Stomach (tissue), 9 donors: ENCODE data around the gene INPP5A. TPM values are rescaled to one million over a fixed set of nuclear protein-coding genes. Genes with fewer than 3 reads are reported as not detected.

Experiments
- DNase-seq, 2 donors: peaks; one replicate each; pipeline versions ENCODE4 v3.0.0 to v3.0.0-alpha.2; 2013 to 2019
- H3K27ac ChIP-seq, 5 donors: fragments of 200-600 bp in 4 of 5; sonication (generic) in 4 of 5; one replicate each; pipeline ENCODE4 v1.5.1; 2013 to 2019; ENCODE audit warnings: mild to moderate bottlenecking in 1 of 5, moderate library complexity in 1 of 5
- H3K27me3 ChIP-seq, 3 donors: fragments of 200-600 bp; sonication (generic); one replicate each; pipeline ENCODE4 v1.5.1; 2017 to 2019; ENCODE audit warnings: mixed run types in 1 of 3
- H3K36me3 ChIP-seq, 4 donors: fragments of 200-600 bp; sonication (generic); 1 replicate in 3 of 4; 2 replicates in 1 of 4; pipeline ENCODE4 v1.5.1; 2016 to 2019
- H3K4me1 ChIP-seq, 4 donors: fragments of 200-600 bp; sonication (generic); one replicate each; pipeline ENCODE4 v1.5.1; 2016 to 2019
- H3K4me3 ChIP-seq, 4 donors: fragments of 200-600 bp; sonication (generic) in 3 of 4; one replicate each; pipeline ENCODE4 v1.5.1; 2016 to 2019; ENCODE audit warnings: mild to moderate bottlenecking in 1 of 4
- H3K9me3 ChIP-seq, 4 donors: fragments of 200-600 bp; sonication (generic); one replicate each; pipeline ENCODE4 v1.5.1; 2016 to 2019
- EP300 ChIP-seq: sonication (generic); formaldehyde crosslinking; IDR thresholded peaks from one replicate; pipeline ENCODE4 v1.6.1; 2017; ENCODE audit warnings: antibody characterized with exemption
- POLR2A ChIP-seq, 4 donors: fragments of 450-650 bp; IDR thresholded peaks; one replicate each; pipeline ENCODE4 v1.6.1; 2016; ENCODE audit warnings: antibody characterized with exemption in 4 of 4, control low read depth in 2 of 4, mild to moderate bottlenecking in 1 of 4, moderate library complexity in 1 of 4
- POLR2AphosphoS5 ChIP-seq, 3 donors: sonication (generic); formaldehyde crosslinking; IDR thresholded peaks; one replicate each; pipeline ENCODE4 v1.6.1; 2016; ENCODE audit warnings: antibody characterized with exemption in 3 of 3
- WGBS, 5 donors: extraction: QIAGEN DNeasy Blood & Tissue Kit in 3 of 5; methylation state at CpG; one replicate each; pipeline versions ENCODE4 v1.1.5 to v1.1.7; 2013 to 2018; 5-methylcytosine and 5-hydroxymethylcytosine counted together
- intact Hi-C: fragments of 100-400 bp; cut with DNase I; formaldehyde crosslinking; loops from one replicate; pipeline ENCODE4 v1.15.1; 2023; ENCODE audit warnings: low total_unique reads
- polyA plus RNA-seq, 3 donors: library from polyadenylated mRNA; stranded (reverse); fragments of 200-250 nt; gene quantifications; one replicate each; pipeline ENCODE4 v1.2.3, GENCODE V29; 2013
- total RNA-seq, 5 donors: library from RNA; depleted of rRNA; stranded (reverse); fragments of >200 nt; gene quantifications; one replicate each; pipeline versions ENCODE4 v1.1.0 to v1.2.3, GENCODE V29; 2014 to 2016
- TF ChIP-seq, protein P1 (sequence below), 7 experiments: fragments of 450-650 bp in 4 of 7; fragments of 200-600 bp in 3 of 7; sonication (generic) in 3 of 7; IDR thresholded peaks; one replicate each; pipeline ENCODE4 v1.5.1; 2016 to 2019; ENCODE audit warnings: antibody characterized with exemption in 7 of 7, control low read depth in 2 of 7, mild to moderate bottlenecking in 1 of 7
- donor health status: healthy with polysubstance abuse.
- donor health status: Bipolar disorder and iron deficiency.
- donor health status: healthy.

INPP5A gene
- total and polyA plus RNA-seq, 8 donors = 17.2 to 72.3 (median 31.0) TPM

DNA sequence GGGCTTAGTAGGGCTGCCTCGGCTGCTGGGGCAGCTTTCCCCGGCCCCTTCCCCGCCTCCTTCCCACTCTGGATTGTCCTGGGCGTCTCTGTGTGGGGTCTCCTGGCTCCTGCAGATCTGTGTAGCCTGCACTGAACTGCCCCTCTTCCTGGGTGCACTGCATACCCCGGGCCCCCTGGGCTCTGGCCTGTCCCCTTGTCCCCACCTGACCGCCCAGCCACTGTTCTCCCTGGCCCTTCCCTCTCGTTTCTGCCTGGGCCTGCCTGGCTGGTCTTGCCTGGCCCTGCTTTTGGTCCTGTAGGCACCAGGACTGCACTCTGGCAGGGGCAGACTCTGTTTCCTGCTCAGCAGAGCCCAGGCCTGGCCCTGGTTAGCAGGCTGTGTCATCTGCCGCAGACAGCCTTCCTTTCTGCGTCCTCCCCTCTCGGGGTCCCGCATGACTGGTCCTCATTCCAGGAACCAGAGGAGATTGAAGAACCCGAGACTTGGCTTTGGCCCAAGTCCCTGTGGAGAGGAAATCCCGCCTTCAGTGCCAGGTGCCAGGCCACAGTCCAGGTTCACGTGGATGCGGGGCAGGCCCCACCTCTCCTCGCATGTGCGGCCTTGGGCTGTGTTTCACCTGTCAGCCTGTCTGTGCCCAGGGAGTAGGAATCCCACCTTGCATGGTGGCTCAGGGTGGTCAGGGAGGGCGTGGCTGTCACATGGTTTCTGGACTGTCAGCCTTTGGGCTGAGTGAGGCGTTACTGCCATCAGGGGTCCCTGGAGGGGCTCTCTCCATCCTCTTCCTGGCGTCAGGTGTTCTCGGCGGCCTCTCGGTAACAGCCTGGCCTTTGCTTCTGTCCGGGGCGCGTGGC is 9.2 kb downstream of the INPP5A start:
- no peak for TF ChIP-seq EP300
- TF ChIP-seq POLR2A (IDR thresholded peaks at IDR 0.05) = no peak
- TF ChIP-seq POLR2AphosphoS5 (IDR thresholded peaks at IDR 0.05) = no peak
- TF ChIP-seq, protein P1, sequence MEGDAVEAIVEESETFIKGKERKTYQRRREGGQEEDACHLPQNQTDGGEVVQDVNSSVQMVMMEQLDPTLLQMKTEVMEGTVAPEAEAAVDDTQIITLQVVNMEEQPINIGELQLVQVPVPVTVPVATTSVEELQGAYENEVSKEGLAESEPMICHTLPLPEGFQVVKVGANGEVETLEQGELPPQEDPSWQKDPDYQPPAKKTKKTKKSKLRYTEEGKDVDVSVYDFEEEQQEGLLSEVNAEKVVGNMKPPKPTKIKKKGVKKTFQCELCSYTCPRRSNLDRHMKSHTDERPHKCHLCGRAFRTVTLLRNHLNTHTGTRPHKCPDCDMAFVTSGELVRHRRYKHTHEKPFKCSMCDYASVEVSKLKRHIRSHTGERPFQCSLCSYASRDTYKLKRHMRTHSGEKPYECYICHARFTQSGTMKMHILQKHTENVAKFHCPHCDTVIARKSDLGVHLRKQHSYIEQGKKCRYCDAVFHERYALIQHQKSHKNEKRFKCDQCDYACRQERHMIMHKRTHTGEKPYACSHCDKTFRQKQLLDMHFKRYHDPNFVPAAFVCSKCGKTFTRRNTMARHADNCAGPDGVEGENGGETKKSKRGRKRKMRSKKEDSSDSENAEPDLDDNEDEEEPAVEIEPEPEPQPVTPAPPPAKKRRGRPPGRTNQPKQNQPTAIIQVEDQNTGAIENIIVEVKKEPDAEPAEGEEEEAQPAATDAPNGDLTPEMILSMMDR (IDR thresholded peaks at IDR 0.05) = no peak
- H3K36me3 ChIP-seq = peaks cover 0 to 16% (median 0%) of the 10 kb centered on the region in 4 donors
- H3K4me1 ChIP-seq = peaks cover 41 to 95% (median 73%) of the 10 kb centered on the region in 4 donors
- no peaks in the 10 kb centered on the region for H3K9me3 ChIP-seq
- H3K4me3 ChIP-seq = no peak overlapping the region
- peak overlapping the region in 2 of 5 donors; percentile 0 to 6 for H3K27ac ChIP-seq
- WGBS, 5 donors = 59 to 77% (median 72%) methylated on average over 17 to 26 of the region's 26 CpGs
- peak in 1 of 2 donors; percentile 52 for DNase-seq
- H3K27me3 ChIP-seq = no peaks in the 10 kb centered on the region
- intact Hi-C loops = no loop called here

GRCh38 chr10:132547421-132547861 is 9.9 kb downstream of the INPP5A start:
- DNase-seq = no peak
- TF ChIP-seq EP300 = no peak
- TF ChIP-seq, protein P1 (IDR thresholded peaks at IDR 0.05) = no peak
- no peak for TF ChIP-seq POLR2A (IDR thresholded peaks at IDR 0.05)
- no peak for TF ChIP-seq POLR2AphosphoS5 (IDR thresholded peaks at IDR 0.05)
- Histone ChIP-seq H3K36me3 (peaks cover 0 to 16% (median 0%) of the 10 kb centered on the region in 4 donors), H3K4me3 (no peak overlapping the region), H3K9me3 (no peaks in the 10 kb centered on the region), H3K27ac (no peak overlapping the region), H3K4me1 (peaks cover 38 to 94% (median 70%) of the 10 kb centered on the region in 4 donors), H3K27me3 (no peaks in the 10 kb centered on the region)
- intact Hi-C loops = no loop called here
- WGBS, 5 donors = 85 to 94% (median 87%) methylated on average over 16 to 22 of the region's 22 CpGs

DNA sequence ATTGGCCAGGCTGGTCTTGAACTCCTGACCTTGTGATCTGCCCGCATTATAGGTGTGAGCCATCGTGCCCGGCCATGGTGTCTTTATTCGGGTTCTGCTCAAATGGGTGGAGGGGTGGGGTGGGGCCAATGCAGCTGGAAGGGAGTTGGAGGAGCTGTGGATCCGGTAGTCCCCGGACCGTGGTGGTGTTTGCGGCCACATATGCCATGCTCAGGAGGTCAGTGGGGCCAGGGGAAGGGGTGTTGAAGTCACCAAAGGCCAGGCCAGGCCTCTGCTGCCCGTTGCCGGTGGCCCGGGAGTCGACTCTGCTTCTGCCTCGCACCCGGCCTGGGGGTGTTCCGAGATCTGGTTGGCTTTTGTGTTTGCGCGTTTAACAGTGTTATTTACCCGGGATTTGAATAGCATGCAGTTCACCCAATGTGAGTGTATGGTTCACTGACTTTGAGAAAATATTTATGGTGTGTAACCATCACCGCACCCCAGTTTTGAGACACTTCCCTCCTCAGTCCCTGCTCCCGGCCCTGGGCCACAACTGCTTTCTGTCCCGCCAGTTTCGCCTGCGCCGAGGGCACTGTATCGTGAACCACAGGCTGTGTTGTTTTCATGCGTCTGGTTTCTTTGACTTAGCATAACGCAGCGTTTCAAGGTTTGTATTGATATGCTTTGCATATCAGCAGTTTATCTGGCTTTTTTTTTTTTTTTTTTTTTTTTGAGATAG is 10.7 kb downstream of the INPP5A start:
- Histone ChIP-seq H3K27ac (no peak overlapping the region), H3K36me3 (peaks cover 0 to 8% (median 0%) of the 10 kb centered on the region in 4 donors), H3K9me3 (no peaks in the 10 kb centered on the region), H3K4me1 (peaks cover 38 to 86% (median 67%) of the 10 kb centered on the region in 4 donors), H3K27me3 (no peaks in the 10 kb centered on the region), H3K4me3 (no peak overlapping the region)
- intact Hi-C loops = no loop called here
- WGBS, 5 donors = 74 to 84% (median 83%) methylated on average over 28 of the region's 28 CpGs
- DNase-seq = peak in 1 of 2 donors; percentile 24
- TF ChIP-seq EP300 = no peak
- TF ChIP-seq, protein P1 (IDR thresholded peaks at IDR 0.05) = no peak
- no peak for TF ChIP-seq POLR2AphosphoS5 (IDR thresholded peaks at IDR 0.05)
- no peak for TF ChIP-seq POLR2A (IDR thresholded peaks at IDR 0.05)

- DNase-seq = peak in 1 of 2 donors; percentile 24
- no peak overlapping the region for H3K27ac ChIP-seq
- WGBS, 5 donors = 79 to 91% (median 90%) methylated on average over 11 to 14 of the region's 14 CpGs
- H3K9me3 ChIP-seq = no peaks in the 10 kb centered on the region
- peaks cover 35 to 86% (median 69%) of the 10 kb centered on the region in 4 donors for H3K4me1 ChIP-seq
- intact Hi-C loops = no loop called here
- no peaks in the 10 kb centered on the region for H3K27me3 ChIP-seq
- TF ChIP-seq, protein P1 (IDR thresholded peaks at IDR 0.05) = no peak
- TF ChIP-seq POLR2AphosphoS5 (IDR thresholded peaks at IDR 0.05) (no peak), POLR2A (IDR thresholded peaks at IDR 0.05) (no peak)
- peaks cover 0 to 3% (median 0%) of the 10 kb centered on the region in 4 donors for H3K36me3 ChIP-seq
- no peak overlapping the region for H3K4me3 ChIP-seq
These were observed 11.3 kb downstream of the INPP5A start for GRCh38 chr10:132548869-132549268.
